Activated T-helper 1 cell treated with anti-CD3 and anti-CD28 coated beads, Interleukin-12 subunit alpha, Interleukin-12 subunit beta, Interleukin-2, Interleukin-4 antibody, amounts not matched to agents 30 ng/mL and 10 ng/mL and 1 ng/mL, durations not matched to agents 14 hours and 24 hours and 36 hours (primary cell): ENCODE results near the gene EIF3K. TPM values are rescaled to one million over a fixed set of nuclear protein-coding genes. Genes with fewer than 3 reads are reported as not detected.
A peak's percentile ranks its signal among the peaks of the same experiment; 100 is the strongest.
"Not testable (repeated sequence)": the region's sequence is repeated elsewhere in the genome, so short reads cannot be mapped to it uniquely, and the experiment has no call there.

Source experiments
- DNase-seq: peaks from one replicate; pipeline ENCODE4 v3.0.0; 2021; ENCODE audit warnings: low spot score
- H3K27ac Mint-ChIP-seq: one replicate; pipeline ENCODE4 v1.8.0; 2021; ENCODE audit warnings: mild to moderate bottlenecking, mixed read lengths
- H3K27me3 Mint-ChIP-seq: one replicate; pipeline ENCODE4 v1.8.0; 2022; ENCODE audit warnings: mild to moderate bottlenecking, moderate library complexity, mixed read lengths; ENCODE audit not compliant: insufficient read depth
- H3K36me3 Mint-ChIP-seq: one replicate; pipeline ENCODE4 v1.8.0; 2021; ENCODE audit warnings: low read depth, mixed read lengths
- H3K4me1 Mint-ChIP-seq: one replicate; pipeline ENCODE4 v1.8.0; 2021; ENCODE audit warnings: low read depth, mixed read lengths
- H3K4me3 Mint-ChIP-seq: one replicate; pipeline ENCODE4 v1.8.0; 2021; ENCODE audit warnings: mild to moderate bottlenecking, moderate library complexity, mixed read lengths
- H3K9me3 Mint-ChIP-seq: one replicate; pipeline ENCODE4 v1.8.0; 2021; ENCODE audit warnings: mixed read lengths
- intact Hi-C: fragments of 100-400 bp; cut with micrococcal nuclease; formaldehyde crosslinking; loops from one replicate; pipeline ENCODE4 v1.15.1; 2024
- total RNA-seq: library from RNA; stranded (reverse); gene quantifications from 2 replicates; pipeline ENCODE4 v1.2.3, GENCODE V29; 2022

The EIF3K gene
- total RNA-seq, result 309 and 326 TPM in 2 replicates

- Mint-ChIP-seq H3K4me3 (peak within 1 kb of the TSS; percentile 98), H3K9me3 (no peaks in the 10 kb centered on the region), H3K36me3 (peaks cover 30% of the 10 kb centered on the region), H3K27ac (peak within 1 kb of the TSS; percentile 84), H3K27me3 (no peaks in the 10 kb centered on the region), H3K4me1 (peaks cover 32% of the 10 kb centered on the region)
- intact Hi-C loops, result loop anchor here (1.0 to 10.0 kb wide), 14 partner anchors 16 to 714 kb away; partner anchors contain the start of genes ACTN4, FAM98C, MRPS12 and NFKBIB
- DNase-seq, result peak; percentile 98
Observed at GRCh38 chr19:38618590-38619360, at the start of gene EIF3K. EIF3K (plus strand) TSS chr19:38619188; CDS start chr19:38619269, 81 bp downstream.

GRCh38 chr19:38569368-38569983, 49.5 kb upstream of the EIF3K start:
- H3K4me3 Mint-ChIP-seq, result no peak overlapping the region
- H3K27me3 Mint-ChIP-seq, result peaks cover 18% of the 10 kb centered on the region
- H3K36me3 Mint-ChIP-seq, result no peaks in the 10 kb centered on the region
- peaks cover 4% of the 10 kb centered on the region for H3K4me1 Mint-ChIP-seq
- DNase-seq, result no peak
- intact Hi-C loops, result no loop called here
- H3K27ac Mint-ChIP-seq, result no peak overlapping the region
- H3K9me3 Mint-ChIP-seq, result no peaks in the 10 kb centered on the region

- DNase-seq, result no peak
- Mint-ChIP-seq H3K4me3 (no peak overlapping the region), H3K4me1 (no peaks in the 10 kb centered on the region), H3K27me3 (peaks cover 8% of the 10 kb centered on the region), H3K27ac (no peak overlapping the region), H3K9me3 (no peaks in the 10 kb centered on the region), H3K36me3 (no peaks in the 10 kb centered on the region)
- intact Hi-C loops, result no loop called here
Observed at GRCh38 chr19:38571682-38572081, 47.3 kb upstream of the EIF3K start.

- intact Hi-C loops, result no loop called here
- H3K9me3 Mint-ChIP-seq, result no peaks in the 10 kb centered on the region
- peaks cover 5% of the 10 kb centered on the region for H3K4me1 Mint-ChIP-seq
- no peaks in the 10 kb centered on the region for H3K27me3 Mint-ChIP-seq
- no peak for DNase-seq
- H3K4me3 Mint-ChIP-seq, result no peak overlapping the region
- H3K27ac Mint-ChIP-seq, result no peak overlapping the region
- H3K36me3 Mint-ChIP-seq, result no peaks in the 10 kb centered on the region
Observed at GRCh38 chr19:38577826-38578225, 41.2 kb upstream of the EIF3K start.

- H3K27ac Mint-ChIP-seq, H3K27me3 Mint-ChIP-seq, H3K9me3 Mint-ChIP-seq, intact Hi-C loops, H3K4me3 Mint-ChIP-seq, DNase-seq, H3K36me3 Mint-ChIP-seq: not testable (repeated sequence)
- peaks cover 11% of the 10 kb centered on the region for H3K4me1 Mint-ChIP-seq
Observed at GRCh38 chr19:38579304-38579703, 39.7 kb upstream of the EIF3K start.

GRCh38 chr19:38580080-38580479, 38.9 kb upstream of the EIF3K start:
- H3K36me3 Mint-ChIP-seq, result no peaks in the 10 kb centered on the region
- no peaks in the 10 kb centered on the region for H3K27me3 Mint-ChIP-seq
- no peak overlapping the region for H3K4me3 Mint-ChIP-seq
- H3K4me1 Mint-ChIP-seq, result peaks cover 11% of the 10 kb centered on the region
- no peak for DNase-seq
- intact Hi-C loops, result no loop called here
- H3K9me3 Mint-ChIP-seq, result no peaks in the 10 kb centered on the region
- no peak overlapping the region for H3K27ac Mint-ChIP-seq

GRCh38 chr19:38583219-38583984, 35.6 kb upstream of the EIF3K start:
- DNase-seq, result no peak
- Mint-ChIP-seq H3K36me3 (peaks cover 6% of the 10 kb centered on the region), H3K4me3 (no peak overlapping the region), H3K27me3 (no peaks in the 10 kb centered on the region), H3K9me3 (no peaks in the 10 kb centered on the region), H3K27ac (peak overlapping the region; percentile 27), H3K4me1 (peaks cover 11% of the 10 kb centered on the region)
- intact Hi-C loops, result no loop called here

- H3K27me3 Mint-ChIP-seq, result no peaks in the 10 kb centered on the region
- no peak overlapping the region for H3K27ac Mint-ChIP-seq
- peaks cover 11% of the 10 kb centered on the region for H3K4me1 Mint-ChIP-seq
- intact Hi-C loops, result no loop called here
- H3K36me3 Mint-ChIP-seq, result peaks cover 9% of the 10 kb centered on the region
- no peaks in the 10 kb centered on the region for H3K9me3 Mint-ChIP-seq
- no peak overlapping the region for H3K4me3 Mint-ChIP-seq
- DNase-seq, result no peak
Observed at GRCh38 chr19:38583985-38584305, 35.0 kb upstream of the EIF3K start.

- no peak for DNase-seq
- intact Hi-C loops, result no loop called here
- Mint-ChIP-seq H3K4me3 (no peak overlapping the region), H3K27ac (peak overlapping the region; percentile 75), H3K36me3 (peaks cover 21% of the 10 kb centered on the region), H3K27me3 (no peaks in the 10 kb centered on the region), H3K4me1 (peaks cover 6% of the 10 kb centered on the region), H3K9me3 (no peaks in the 10 kb centered on the region)
Observed at GRCh38 chr19:38587562-38587961, 31.4 kb upstream of the EIF3K start.

- DNase-seq, result no peak
- Mint-ChIP-seq H3K4me3 (no peak overlapping the region), H3K9me3 (no peaks in the 10 kb centered on the region), H3K36me3 (peaks cover 23% of the 10 kb centered on the region), H3K4me1 (peaks cover 6% of the 10 kb centered on the region), H3K27me3 (no peaks in the 10 kb centered on the region), H3K27ac (peak overlapping the region; percentile 75)
- intact Hi-C loops, result no loop called here
Observed at GRCh38 chr19:38588041-38588440, 30.9 kb upstream of the EIF3K start.

GRCh38 chr19:38592940-38593339, 26.0 kb upstream of the EIF3K start:
- no peak for DNase-seq
- Mint-ChIP-seq H3K27ac (no peak overlapping the region), H3K4me1 (no peaks in the 10 kb centered on the region), H3K4me3 (no peak overlapping the region), H3K27me3 (no peaks in the 10 kb centered on the region), H3K9me3 (no peaks in the 10 kb centered on the region), H3K36me3 (peaks cover 33% of the 10 kb centered on the region)
- intact Hi-C loops, result no loop called here

GRCh38 chr19:38596057-38596981, 22.7 kb upstream of the EIF3K start:
- Mint-ChIP-seq H3K4me3 (no peak overlapping the region), H3K9me3 (no peaks in the 10 kb centered on the region), H3K27me3 (no peaks in the 10 kb centered on the region), H3K36me3 (peaks cover 34% of the 10 kb centered on the region), H3K27ac (no peak overlapping the region), H3K4me1 (no peaks in the 10 kb centered on the region)
- intact Hi-C loops, result no loop called here
- DNase-seq, result no peak
